Measurements from ENCODE around the gene AGFG2. TPM values are rescaled to one million over a fixed set of nuclear protein-coding genes. Genes with fewer than 3 reads are reported as not detected.
A peak's percentile ranks its signal among the peaks of the same experiment; 100 is the strongest.
"Not testable (repeated sequence)": the region's sequence is repeated elsewhere in the genome, so short reads cannot be mapped to it uniquely, and the experiment has no call there.

Gene AGFG2
- total RNA-seq, 8 experiments from 2014 or later: 2.7 to 22.3 (median 7.5) TPM

- in situ Hi-C loops (cut with MboI; ENCODE audit: low pct_unique_long_range_greater_than_20kb in 2 of 9, low sequenced_read_pairs in 9 of 9, unreplicated experiment in 9 of 9): no loop called here
- 70 to 100% (median 85%) methylated on average over 1 to 12 of the region's 14 CpGs for WGBS, 10 experiments
- Histone ChIP-seq H3K4me3 (no peak overlapping the region), H3K27ac (no peak overlapping the region), H3K4me1 (replicated peaks in 1 of 2) (no peaks in the 10 kb centered on the region)
- no peak for ATAC-seq (replicated peaks in 6 of 8)
Measured at GRCh38 chr7:100532165-100533022, 6.6 kb upstream of the AGFG2 start.

GRCh38 chr7:100535982-100536381 is 3.0 kb upstream of the AGFG2 start:
- WGBS, 10 experiments: 86 to 100% (median 91%) methylated on average over 1 to 9 of the region's 9 CpGs; no CpG with 5 or more reads in 1 of the 10 experiments
- H3K4me1 ChIP-seq (replicated peaks in 1 of 2); H3K4me3 ChIP-seq; in situ Hi-C loops (cut with MboI; ENCODE audit: low pct_unique_long_range_greater_than_20kb in 2 of 9, low sequenced_read_pairs in 9 of 9, unreplicated experiment in 9 of 9); ATAC-seq (replicated peaks in 6 of 8); H3K27ac ChIP-seq: not testable (repeated sequence)

GRCh38 chr7:100536695-100537094 is 2.3 kb upstream of the AGFG2 start:
- 100% methylated on average over 1 of the region's 2 CpGs; no CpG with 5 or more reads in 6 of the 10 experiments for WGBS, 10 experiments
- in situ Hi-C loops (cut with MboI; ENCODE audit: low pct_unique_long_range_greater_than_20kb in 2 of 9, low sequenced_read_pairs in 9 of 9, unreplicated experiment in 9 of 9); ATAC-seq (replicated peaks in 6 of 8): not testable (repeated sequence)

GRCh38 chr7:100538348-100538653 is 702 bp upstream of the AGFG2 start:
- in situ Hi-C loops (cut with MboI; ENCODE audit: low pct_unique_long_range_greater_than_20kb in 2 of 9, low sequenced_read_pairs in 9 of 9, unreplicated experiment in 9 of 9): no loop called here
- Histone ChIP-seq H3K4me1 (replicated peaks in 1 of 2) (peaks cover 4 to 8% of the 10 kb centered on the region in 2 donors), H3K27ac (peak overlapping the region; percentile 6), H3K4me3 (peak overlapping the region; percentile 13 to 31 (median 27))
- no peak for ATAC-seq (replicated peaks in 6 of 8)
- 0 to 25% (median 8%) methylated on average over 1 to 8 of the region's 8 CpGs; no CpG with 5 or more reads in 2 of the 10 experiments for WGBS, 10 experiments

More at GRCh38 chr7:100536695-100537094, 2.3 kb upstream of the AGFG2 start:
- not testable (repeated sequence) for H3K4me1 ChIP-seq (replicated peaks in 1 of 2); H3K4me3 ChIP-seq; H3K27ac ChIP-seq

GRCh38 chr7:100539436-100540006 is 518 bp downstream of the AGFG2 start:
- WGBS, 10 experiments: 0% methylated on average over 1 to 5 of the region's 44 CpGs; no CpG with 5 or more reads in 3 of the 10 experiments
- in situ Hi-C loops (cut with MboI; ENCODE audit: low pct_unique_long_range_greater_than_20kb in 2 of 9, low sequenced_read_pairs in 9 of 9, unreplicated experiment in 9 of 9): no loop called here
- peaks cover 4 to 8% of the 10 kb centered on the region in 2 donors for H3K4me1 ChIP-seq (replicated peaks in 1 of 2)
- peak in 1 of 8 experiments; percentile 16 for ATAC-seq (replicated peaks in 6 of 8)
- H3K27ac ChIP-seq: peak overlapping the region in 1 of 2 donors; percentile 17
- H3K4me3 ChIP-seq: peak overlapping the region; percentile 54 to 85 (median 74)

GRCh38 chr7:100540073-100540723 is 1.2 kb downstream of the AGFG2 start:
- 20 to 70% (median 47%) methylated on average over 1 to 6 of the region's 6 CpGs; no CpG with 5 or more reads in 4 of the 10 experiments for WGBS, 10 experiments
- no peak for ATAC-seq (replicated peaks in 6 of 8)
- peaks cover 8% of the 10 kb centered on the region in 2 donors for H3K4me1 ChIP-seq (replicated peaks in 1 of 2)
- in situ Hi-C loops (cut with MboI; ENCODE audit: low pct_unique_long_range_greater_than_20kb in 2 of 9, low sequenced_read_pairs in 9 of 9, unreplicated experiment in 9 of 9): no loop called here
- peak overlapping the region; percentile 54 to 85 (median 74) for H3K4me3 ChIP-seq
- no peak overlapping the region for H3K27ac ChIP-seq

- H3K27ac ChIP-seq; in situ Hi-C loops (cut with MboI; ENCODE audit: low pct_unique_long_range_greater_than_20kb in 2 of 9, low sequenced_read_pairs in 9 of 9, unreplicated experiment in 9 of 9); H3K4me3 ChIP-seq; ATAC-seq (replicated peaks in 6 of 8): not testable (repeated sequence)
- WGBS, 10 experiments: 69 to 100% (median 91%) methylated on average over 1 to 7 of the region's 7 CpGs
- H3K4me1 ChIP-seq (replicated peaks in 1 of 2): peaks cover 19% of the 10 kb centered on the region in 2 donors
Measured at GRCh38 chr7:100541309-100541708, 2.3 kb downstream of the AGFG2 start.

- Histone ChIP-seq H3K4me1 (replicated peaks in 1 of 2) (peaks cover 33 to 36% of the 10 kb centered on the region in 2 donors), H3K4me3 (no peak overlapping the region), H3K27ac (no peak overlapping the region)
- 13 to 100% (median 60%) methylated on average over 1 of the region's 1 CpG; no CpG with 5 or more reads in 2 of the 10 experiments for WGBS, 10 experiments
- in situ Hi-C loops (cut with MboI; ENCODE audit: low pct_unique_long_range_greater_than_20kb in 2 of 9, low sequenced_read_pairs in 9 of 9, unreplicated experiment in 9 of 9): no loop called here
- no peak for ATAC-seq (replicated peaks in 6 of 8)
Measured at GRCh38 chr7:100543586-100543985, 4.6 kb downstream of the AGFG2 start.

GRCh38 chr7:100544386-100544785 is 5.4 kb downstream of the AGFG2 start:
- H3K27ac ChIP-seq: no peak overlapping the region

GRCh38 chr7:100544967-100545359 is 6.0 kb downstream of the AGFG2 start:
- 0 to 100% (median 71%) methylated on average over 1 of the region's 1 CpG; no CpG with 5 or more reads in 3 of the 10 experiments for WGBS, 10 experiments
- in situ Hi-C loops (cut with MboI; ENCODE audit: low pct_unique_long_range_greater_than_20kb in 2 of 9, low sequenced_read_pairs in 9 of 9, unreplicated experiment in 9 of 9): no loop called here
- Histone ChIP-seq H3K4me1 (replicated peaks in 1 of 2) (peaks cover 29 to 34% of the 10 kb centered on the region in 2 donors), H3K27ac (no peak overlapping the region), H3K4me3 (no peak overlapping the region)
- ATAC-seq (replicated peaks in 6 of 8): no peak

More at GRCh38 chr7:100544386-100544785, 5.4 kb downstream of the AGFG2 start:
- in situ Hi-C loops (cut with MboI; ENCODE audit: low pct_unique_long_range_greater_than_20kb in 2 of 9, low sequenced_read_pairs in 9 of 9, unreplicated experiment in 9 of 9): no loop called here
- Histone ChIP-seq H3K4me1 (replicated peaks in 1 of 2) (peaks cover 33 to 36% of the 10 kb centered on the region in 2 donors), H3K4me3 (no peak overlapping the region)
- WGBS, 10 experiments: 50 to 100% (median 87%) methylated on average over 1 to 2 of the region's 5 CpGs; no CpG with 5 or more reads in 4 of the 10 experiments
- no peak for ATAC-seq (replicated peaks in 6 of 8)

GRCh38 chr7:100545360-100546128 is 6.5 kb downstream of the AGFG2 start:
- in situ Hi-C loops (cut with MboI; ENCODE audit: low pct_unique_long_range_greater_than_20kb in 2 of 9, low sequenced_read_pairs in 9 of 9, unreplicated experiment in 9 of 9): no loop called here
- 7 to 100% (median 27%) methylated on average over 1 to 3 of the region's 3 CpGs; no CpG with 5 or more reads in 4 of the 10 experiments for WGBS, 10 experiments
- H3K27ac ChIP-seq: peak overlapping the region; percentile 12 to 13
- peak overlapping the region in 1 of 5 donors; percentile 12 for H3K4me3 ChIP-seq
- peaks cover 25 to 34% of the 10 kb centered on the region in 2 donors for H3K4me1 ChIP-seq (replicated peaks in 1 of 2)
- ATAC-seq (replicated peaks in 6 of 8): peak; percentile 85 to 97 (median 92)

GRCh38 chr7:100546129-100546925 is 7.3 kb downstream of the AGFG2 start:
- Histone ChIP-seq H3K4me1 (replicated peaks in 1 of 2) (peaks cover 25 to 34% of the 10 kb centered on the region in 2 donors), H3K4me3 (no peak overlapping the region), H3K27ac (peak overlapping the region; percentile 47 to 58)
- in situ Hi-C loops (cut with MboI; ENCODE audit: low pct_unique_long_range_greater_than_20kb in 2 of 9, low sequenced_read_pairs in 9 of 9, unreplicated experiment in 9 of 9): no loop called here
- ATAC-seq (replicated peaks in 6 of 8): peak in 5 of 8 experiments; percentile 15 to 45 (median 31)
- WGBS, 10 experiments: 56 to 93% (median 69%) methylated on average over 2 to 6 of the region's 10 CpGs; no CpG with 5 or more reads in 1 of the 10 experiments

All from motor neuron (in vitro differentiated cells).